HG02943 (cell line): ENCODE measurements around the gene ZNF555.
"Not testable (repeated sequence)": the region's sequence is repeated elsewhere in the genome, so short reads cannot be mapped to it uniquely, and the experiment has no call there.

Experiments
- ATAC-seq: cut with Tn5 transposase; IDR thresholded peaks from one replicate; pipeline ENCODE4 v1.9.1; 2021; ENCODE audit warnings: mild to moderate bottlenecking, low read depth, moderate library complexity; ENCODE audit not compliant: unreplicated experiment

ZNF555 gene

DNA sequence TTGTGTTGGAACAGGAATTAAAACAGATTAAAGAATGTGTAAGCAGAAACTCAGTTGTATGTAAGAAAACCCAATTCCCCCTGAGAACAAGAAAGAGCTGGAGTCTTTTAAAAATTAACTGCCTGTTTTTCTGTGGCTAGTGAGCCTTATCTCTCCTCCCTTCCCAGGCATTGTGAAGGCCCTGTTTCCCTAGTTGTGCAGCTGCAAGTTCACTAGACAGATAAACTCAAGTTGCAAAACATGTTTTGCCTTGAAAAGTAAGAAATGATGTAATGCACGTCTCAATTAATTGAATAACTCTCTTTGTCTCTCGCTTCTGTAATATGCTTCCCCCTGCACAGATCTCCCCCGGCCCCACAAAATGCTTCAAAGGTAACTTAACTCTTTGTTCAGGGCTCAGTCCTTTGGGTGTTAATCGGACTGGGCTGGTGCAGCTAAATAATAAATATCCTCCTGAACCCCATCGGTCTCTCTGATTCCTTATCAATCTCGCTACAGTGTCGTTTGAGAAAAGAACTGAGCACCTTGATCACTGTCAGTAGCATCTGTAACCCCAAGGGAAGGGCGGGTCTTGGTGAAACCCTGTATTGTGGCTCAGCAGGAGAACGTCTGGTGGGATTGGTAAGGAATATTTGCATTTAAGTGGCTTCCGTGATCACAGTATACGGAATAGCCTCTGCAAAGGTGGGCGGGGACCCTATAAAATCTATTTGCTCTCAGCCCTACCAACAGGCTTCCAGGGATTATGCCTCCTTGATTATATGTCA lies 24.2 kb downstream of the ZNF555 start:
- ATAC-seq = no peak

DNA sequence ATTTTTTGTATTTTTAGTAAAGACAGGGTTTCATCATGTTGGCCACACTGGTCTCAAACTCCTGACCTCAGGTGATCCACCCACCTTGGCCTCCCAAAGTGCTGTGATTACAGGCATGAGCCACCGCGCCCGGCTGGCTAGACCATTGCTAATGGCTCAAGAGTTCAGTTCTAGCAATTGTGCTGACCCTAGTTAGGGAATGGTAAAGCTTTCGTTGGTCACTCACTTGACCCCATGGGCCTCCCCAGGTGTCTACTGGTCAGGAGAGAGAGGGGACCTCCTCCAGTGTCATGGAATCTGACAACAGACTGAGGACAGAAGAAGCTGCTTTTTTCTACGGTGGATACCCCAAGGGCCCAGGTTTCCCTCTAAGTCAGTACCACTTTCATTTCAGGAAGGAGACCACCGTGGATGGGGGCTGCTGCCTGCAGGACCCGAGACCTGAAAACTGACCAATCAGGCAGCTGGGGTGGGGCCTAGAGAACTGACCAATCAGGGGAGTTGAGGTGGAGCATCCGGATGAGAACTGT lies 25.3 kb downstream of the ZNF555 start:
- no peak for ATAC-seq

DNA sequence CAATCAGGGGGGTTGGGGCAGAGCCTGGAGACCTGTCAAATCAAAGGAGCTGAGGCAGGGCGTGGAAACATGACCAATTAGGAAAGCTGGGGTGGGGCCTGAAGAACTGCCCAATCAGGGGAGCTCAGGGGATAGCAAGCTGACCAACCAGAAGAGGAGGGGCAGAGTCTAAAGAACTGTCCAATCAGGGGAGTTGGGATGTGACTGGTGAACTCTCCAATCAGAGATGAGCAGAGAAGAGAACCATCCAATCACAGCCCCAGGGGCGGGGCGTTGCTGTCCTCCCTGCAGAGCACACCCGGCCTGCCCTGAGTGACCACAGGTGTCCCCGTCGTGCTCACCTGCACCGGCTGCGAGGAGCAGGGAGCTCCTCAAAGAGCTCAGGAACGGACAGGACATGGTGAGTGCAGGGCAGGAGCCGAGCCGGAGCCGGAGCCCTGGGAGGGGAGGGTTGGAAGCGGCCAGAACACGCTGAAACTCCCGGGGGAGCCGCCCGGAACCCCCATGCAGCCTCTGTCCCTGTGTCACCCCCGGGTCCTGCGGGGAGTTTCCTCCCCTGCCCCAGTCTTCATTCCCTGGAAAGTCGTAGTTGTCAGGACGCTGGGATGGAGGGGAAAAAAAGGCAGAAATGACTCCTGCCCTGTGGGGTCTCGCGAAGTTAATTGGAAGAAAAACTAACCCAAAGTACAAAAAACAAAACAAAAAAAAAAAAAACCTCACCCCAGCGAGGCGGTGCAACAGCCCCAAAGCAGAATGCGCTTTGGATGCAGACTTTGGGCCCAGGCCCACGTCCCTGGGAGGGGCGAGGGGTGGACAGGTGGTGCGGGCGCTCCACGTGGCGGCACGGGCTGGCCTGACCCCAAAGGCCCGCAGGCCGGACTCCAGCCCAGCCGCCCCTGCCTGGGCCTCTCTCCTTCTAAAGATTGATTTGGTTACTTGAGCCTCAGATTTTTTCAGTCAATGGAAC lies 26.0 kb downstream of the ZNF555 start, which contains the start of gene ZNF556:
ZNF556 (plus strand) TSS at position 311 of the 967 bp plus-strand sequence; CDS start at position 398, 87 bp downstream.
- no peak for ATAC-seq

DNA sequence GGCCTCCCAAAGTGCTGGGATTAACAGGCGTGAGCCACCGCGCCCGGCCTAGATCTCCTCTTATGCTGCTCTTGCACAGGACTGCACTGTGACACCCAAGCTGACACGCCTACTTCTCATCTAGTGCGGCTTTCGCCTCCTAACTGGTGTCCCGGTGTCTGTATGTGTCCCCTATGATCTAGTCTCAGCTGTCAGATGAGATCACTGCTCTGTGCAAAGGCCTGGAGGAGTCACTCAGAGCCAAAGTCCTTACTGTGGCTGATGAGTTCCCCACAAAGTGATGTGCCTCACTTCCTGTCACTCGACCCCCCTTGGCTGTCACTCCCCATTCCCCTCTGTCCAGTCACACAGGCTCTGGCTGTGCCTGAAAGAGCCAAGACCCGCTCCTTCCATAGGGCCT lies 28.3 kb downstream of the ZNF555 start:
- ATAC-seq = no peak

DNA sequence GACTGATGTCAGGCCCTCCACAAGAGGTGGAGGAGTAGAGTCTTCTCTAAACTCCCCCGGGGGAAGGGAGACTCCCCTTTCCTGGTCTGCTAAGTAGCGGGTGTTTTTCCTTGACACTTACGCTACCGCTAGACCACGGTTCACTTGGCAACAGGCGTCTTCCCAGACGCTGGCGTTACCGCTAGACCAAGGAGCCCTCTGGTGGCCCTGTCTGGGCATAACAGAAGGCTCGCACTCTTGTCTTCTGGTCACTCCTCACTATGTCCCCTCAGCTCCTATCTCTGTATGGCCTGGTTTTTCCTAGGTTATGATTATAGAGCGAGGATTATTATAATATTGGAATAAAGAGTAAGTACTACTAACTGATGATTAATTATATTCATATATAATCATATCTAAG lies 30.9 kb downstream of the ZNF555 start:
- not testable (repeated sequence) for ATAC-seq

DNA sequence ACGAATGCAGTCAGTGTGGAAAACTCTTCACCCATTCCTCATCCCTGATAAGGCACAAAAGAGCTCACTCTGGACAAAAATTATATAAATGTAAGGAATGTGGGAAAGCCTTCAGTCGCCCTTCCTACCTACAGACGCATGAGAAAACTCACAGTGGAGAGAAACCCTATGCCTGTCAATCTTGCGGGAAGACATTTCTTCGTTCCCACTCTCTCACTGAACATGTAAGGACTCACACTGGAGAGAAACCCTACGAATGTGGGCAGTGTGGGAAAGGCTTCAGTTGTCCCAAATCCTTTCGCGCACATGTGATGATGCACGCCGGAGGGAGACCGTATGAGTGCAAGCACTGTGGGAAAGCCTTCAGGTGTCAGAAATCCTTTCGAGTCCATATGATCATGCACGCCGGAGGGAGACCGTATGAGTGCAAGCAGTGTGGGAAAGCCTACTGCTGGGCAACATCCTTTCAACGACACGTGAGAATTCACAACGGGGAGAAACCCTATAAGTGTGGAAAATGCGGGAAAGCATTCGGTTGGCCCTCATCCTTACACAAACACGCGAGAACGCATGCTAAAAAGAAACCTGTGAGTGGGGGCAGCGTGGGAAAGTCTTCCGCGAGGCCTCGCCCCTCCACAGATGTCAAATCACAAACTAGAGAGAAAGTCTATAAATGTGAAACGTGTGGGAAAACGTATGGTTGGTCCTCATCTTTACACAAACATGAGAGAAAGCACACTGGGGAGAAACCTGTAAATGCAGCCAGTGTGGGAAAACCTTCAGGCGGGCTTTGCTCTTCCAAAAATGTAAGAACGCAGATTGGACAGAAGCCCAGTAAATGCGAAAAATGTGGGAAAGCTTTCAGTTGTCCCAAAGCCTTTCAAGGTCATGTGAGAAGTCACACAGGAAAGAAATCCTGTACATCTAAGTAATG lies 36.4 kb downstream of the ZNF555 start:
- ATAC-seq = no peak

DNA sequence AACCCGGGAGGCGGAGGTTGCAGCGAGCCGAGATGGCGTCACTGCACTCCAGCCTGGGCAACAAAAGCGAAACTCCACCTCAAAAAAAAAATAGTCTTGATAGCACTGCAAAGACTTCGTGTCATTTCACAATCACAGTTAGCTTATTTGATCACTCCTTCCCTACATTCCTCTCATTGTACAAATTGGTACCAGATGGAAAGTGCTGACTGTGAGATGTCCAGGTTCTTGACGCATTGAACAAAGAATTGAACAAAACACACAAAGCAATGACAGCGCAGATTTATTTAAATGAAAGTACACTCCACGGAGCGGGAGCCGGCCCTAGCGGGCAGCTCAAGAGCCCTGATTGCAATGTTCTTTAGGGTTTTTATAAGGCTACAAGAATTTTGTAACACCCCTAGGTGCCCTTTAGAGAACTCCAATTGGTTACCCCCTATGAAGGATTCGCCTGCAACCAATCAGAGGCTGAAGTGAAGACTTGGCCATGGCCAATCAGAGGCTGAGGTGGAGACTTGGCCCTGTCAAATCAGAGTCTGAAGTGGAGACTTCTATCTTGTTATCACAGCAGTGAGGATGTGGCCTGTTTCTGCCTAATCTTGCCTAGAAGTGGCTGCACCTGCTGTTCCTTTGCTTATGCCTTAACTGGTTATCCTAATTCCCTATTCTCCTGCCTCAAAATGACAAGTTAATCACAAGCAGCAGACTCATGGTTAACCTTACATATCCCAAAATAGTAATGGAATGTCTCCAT lies 42.6 kb downstream of the ZNF555 start:
- ATAC-seq = no peak

DNA sequence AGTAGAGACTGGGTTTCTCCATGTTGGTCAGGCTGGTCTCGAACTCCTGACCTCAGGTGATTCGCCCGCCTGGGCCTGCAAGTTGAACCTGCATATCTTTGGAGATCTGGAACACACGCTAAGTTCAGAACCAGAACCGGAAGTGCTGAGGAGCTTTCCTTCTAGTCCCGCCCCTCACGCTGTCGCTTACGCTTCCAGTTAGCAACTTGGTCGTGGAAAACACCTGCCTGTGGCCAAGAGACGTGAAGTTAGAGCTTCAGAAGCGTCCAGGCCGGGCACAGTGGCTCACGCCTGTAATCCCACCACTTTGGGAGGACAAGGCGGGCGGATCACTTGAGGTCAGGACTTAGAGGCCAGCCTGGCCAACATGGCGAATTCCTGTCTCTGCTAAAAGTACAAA lies 44.5 kb downstream of the ZNF555 start:
- ATAC-seq = no peak

DNA sequence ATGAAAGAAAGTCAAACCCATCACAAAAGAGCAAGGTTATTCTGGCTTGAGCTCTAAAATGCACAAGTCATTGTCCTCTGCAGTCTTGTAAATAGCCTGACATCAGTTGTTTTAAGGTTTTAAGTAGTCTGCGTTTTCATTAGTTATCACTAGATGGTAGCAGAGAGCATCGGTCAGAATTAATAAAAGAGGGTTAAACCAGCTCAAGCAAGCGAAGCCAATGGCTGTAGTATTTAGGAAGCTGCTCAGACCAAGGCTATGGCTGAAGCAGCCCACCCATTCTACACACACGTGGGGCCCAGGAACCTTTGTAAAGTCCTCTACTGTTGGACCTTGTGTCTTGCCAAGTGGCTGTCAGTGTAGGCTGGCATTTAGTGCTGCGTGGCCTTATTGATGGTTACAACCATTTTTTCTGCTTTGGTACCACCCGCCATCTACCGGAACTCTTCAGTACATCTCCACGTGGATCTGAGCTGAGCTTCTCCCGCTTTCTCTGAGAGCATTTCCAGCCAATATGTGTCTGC lies 46.2 kb downstream of the ZNF555 start:
- ATAC-seq = no peak

DNA sequence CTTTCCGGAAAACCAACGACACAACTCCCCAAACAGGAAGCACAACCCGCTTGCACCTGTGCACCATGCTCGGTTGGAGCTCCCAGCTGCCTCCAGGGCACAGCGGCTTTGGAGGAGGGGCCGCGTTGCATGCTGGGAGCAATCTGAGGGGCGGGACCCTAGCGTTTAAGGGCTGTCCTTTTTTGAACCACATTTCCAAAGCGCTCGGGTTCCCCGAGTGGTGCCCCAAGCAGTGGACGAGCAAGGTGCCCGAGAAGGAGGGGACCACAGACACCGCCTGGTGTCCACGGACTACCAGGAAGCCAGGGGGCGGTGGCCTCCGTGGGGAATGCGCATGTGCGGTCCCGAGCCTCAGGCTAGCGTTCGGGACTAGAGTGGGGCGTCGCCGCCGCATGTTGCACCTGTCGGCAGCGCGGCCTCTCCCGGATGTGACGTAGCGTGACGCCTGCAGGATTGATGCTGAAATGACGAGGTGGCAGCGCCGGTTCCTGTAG lies 47.5 kb downstream of the ZNF555 start:
- no peak for ATAC-seq

DNA sequence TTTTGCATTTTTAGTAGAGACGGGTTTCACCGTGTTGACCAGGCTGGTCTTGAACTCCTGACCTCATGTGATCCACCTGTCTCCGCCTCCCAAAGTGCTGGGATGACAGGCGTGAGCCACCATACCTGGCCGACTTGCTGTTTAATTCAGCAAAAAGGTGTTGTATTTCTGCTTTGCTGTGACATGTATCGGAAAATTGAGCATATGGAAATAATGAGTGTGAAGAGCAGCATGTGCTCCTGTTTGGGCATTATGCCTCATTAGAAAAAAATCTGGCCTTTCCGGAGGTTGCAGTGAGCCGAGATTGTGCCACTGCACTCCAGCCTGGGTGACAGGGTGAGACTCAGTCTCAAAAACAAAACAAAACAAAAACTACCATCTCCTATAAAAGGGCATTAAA lies 49.3 kb downstream of the ZNF555 start:
- ATAC-seq = not testable (repeated sequence)

DNA sequence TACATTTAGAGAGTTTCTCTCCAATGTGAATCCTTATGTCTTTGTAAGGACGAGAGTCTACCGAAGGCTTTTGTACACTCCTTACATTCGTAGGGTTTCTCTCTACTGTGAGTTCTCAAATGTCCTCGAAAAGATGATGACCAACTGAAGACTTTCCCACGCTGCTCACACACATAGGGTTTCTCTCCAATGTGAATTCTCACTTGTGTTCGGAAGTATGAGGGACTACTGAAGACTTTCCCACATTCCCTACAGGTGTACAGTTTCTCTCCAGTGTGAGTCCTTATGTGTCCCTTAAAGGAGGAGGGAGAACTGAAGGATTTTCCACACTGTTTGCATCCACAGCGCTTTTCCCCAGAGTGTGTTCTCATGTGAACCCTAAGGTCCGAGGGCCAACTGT lies 55.4 kb downstream of the ZNF555 start:
- ATAC-seq = no peak

DNA sequence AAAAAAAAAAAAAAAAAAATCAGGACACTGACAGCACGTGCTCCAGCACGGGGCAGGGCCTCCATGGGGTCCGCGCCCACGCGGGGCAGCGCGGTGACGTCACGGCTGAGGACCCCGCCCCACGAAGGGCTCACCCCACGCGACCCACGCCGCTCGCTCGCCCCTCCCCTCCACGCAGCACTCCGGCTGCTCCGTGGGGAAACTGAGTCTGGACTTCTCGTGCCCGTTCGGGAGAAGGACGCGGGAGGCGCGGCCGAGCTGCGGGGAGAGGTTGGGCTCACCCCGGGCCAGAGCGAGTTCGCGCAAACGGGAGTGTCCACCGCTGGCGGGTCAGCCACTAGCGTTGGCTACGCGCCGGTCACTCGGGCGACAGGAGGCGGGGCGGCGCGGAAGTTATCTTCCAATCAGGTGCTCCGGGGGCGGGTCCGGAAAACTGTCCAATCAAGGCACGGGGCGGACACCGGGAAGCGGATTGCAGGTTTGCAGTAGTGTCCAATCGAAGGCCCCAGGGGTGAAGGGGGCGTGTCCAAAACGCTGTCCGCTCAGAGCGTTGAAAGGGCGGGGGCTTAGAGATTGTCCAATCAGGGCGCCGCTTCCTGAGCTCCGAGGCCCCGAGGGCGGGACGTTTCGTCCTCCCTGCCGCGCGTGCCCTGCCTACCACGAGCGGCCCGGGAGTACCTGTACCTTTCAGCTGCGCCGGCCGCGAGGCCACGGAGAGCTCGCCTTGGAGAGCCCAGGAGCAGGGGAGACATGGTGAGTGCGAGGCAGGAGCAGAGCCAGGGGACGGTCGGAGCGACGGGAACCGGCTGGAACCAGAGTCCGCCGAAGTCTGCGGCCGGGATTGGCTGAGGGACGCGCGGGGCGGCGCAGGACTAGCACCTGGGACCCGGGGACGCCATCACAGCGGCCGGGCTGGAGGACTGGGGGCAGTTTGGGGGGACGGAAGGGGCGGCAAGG lies 59.3 kb downstream of the ZNF555 start, which contains the start of gene ZNF57:
ZNF57 (plus strand) TSS at position 633 of the 957 bp plus-strand sequence; CDS start at position 751, 118 bp downstream.
- ATAC-seq = peak; percentile 93

DNA sequence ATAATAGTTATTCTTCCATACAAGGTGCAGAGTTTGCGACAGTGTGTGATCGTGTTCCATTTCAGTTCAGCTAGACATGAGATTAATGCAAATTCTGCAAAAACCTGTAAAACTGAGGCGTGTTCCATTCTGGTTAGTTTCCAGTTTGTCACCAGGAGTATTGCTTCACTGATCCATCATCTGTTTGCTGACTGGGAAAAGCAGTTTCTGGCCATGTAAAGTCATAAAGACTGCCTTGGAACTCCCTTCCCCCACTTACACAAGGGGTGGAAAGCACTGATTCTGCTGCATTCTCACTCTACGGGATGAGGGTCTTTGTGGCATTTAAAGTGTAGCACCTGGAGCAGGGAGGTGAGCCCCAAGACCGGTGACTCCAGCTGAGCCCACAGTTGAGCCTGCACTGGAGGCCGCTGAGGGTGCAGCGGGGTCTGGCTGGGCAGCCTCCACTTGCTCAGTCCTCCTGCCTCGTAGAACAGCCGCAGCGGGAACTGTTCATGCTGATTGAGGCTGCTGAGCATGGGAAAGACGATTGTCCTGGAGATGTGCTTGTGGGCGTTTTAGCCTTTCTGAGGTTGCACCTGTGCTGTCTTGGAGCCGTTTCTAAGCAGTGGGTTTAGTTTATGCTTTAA lies 61.4 kb downstream of the ZNF555 start:
- ATAC-seq = no peak

DNA sequence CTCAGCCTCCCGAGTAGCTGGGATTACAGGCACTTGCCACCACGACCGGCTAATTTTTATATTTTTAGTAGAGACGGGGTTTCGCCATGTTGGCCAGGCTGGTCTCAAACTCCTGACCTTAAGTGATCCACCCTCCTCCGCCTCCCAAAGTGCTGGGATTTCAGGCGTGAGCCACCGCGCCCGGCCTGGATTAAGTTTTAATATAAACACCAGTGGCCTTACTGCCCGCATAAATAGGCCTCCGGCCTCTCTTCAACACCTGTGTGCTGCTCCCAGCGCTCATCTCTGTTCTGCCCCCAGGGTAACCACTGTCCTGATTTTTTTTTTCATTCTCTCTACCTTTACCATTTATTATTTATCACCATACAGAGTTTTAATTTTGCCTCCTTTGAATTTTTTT lies 62.1 kb downstream of the ZNF555 start:
- ATAC-seq = not testable (repeated sequence)

DNA sequence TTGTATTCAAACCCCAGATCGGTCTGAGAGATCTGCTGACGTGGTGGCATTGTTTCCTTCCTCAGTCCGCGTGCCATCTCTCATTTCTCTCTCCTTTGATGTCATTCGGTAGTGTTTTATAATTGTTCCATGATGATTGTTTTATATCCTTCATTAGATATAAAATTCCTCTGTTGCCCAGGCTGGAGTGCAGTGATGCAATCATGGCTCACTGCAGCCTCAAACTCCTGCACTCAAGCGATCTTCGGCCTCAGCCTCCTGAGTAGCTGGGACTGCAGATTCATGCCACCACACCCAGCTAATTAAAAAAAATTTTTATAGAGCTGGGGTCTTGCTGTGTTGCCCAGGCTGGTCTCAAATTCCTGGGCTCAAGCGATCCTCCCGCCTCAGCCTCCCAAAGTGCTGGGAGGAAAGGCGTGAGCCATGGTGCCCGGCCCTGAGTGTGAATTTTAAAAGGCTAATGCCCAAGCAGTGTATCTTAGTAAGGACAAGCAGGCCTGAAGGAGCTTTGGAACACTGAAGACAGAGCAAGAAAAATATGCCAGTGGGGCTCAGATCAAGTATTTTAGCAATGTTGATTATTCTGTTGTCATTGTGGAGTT lies 64.7 kb downstream of the ZNF555 start:
- ATAC-seq = no peak
